Endothelial cell of umbilical vein (primary cell): ENCODE measurements around the gene RHBDD3. TPM values are rescaled to one million over a fixed set of nuclear protein-coding genes. Genes with fewer than 3 reads are reported as not detected.

Experiments
- BruUV-seq: library from RNA; stranded (reverse); fragments of 400-500 nt; replicated peaks from 2 replicates; lab custom pipeline; 2021; lab: Mats Ljungman, UMichigan
- CTCF ChIA-PET: fragments of 300-600, 350-600 bp; sonication (Branson Sonifier 250); formaldehyde crosslinking; loops from one replicate; lab custom pipeline; 2021; ENCODE audit warnings: antibody characterized with exemption, inconsistent platforms; lab: Charles Lee
- POLR2A ChIA-PET: fragments of 300-600, 350-600 bp; sonication (Branson Sonifier 250); formaldehyde crosslinking; loops from one replicate; lab custom pipeline; 2021; ENCODE audit warnings: antibody characterized with exemption, inconsistent platforms; lab: Charles Lee
- DNase-seq: peaks from one replicate; pipeline ENCODE4 v3.0.0-alpha.2; 2011; ENCODE audit warnings: low read depth, low spot score
- FAIRE-seq: peaks from 2 replicates; lab custom pipeline; 2011; peaks lifted over from hg19 to GRCh38; lab: Jason Lieb, UNC
- H2AFZ ChIP-seq: 2 replicates; pipeline ENCODE4 v1.6.0; 2012; ENCODE audit warnings: low read depth, low read length, control low read depth, inconsistent platforms
- H3K27ac ChIP-seq: 2 replicates; pipeline ENCODE4 v1.5.1; 2011; ENCODE audit warnings: low read depth, mild to moderate bottlenecking, control low read depth, low read length, moderate library complexity; ENCODE audit not compliant: insufficient read depth
- H3K27me3 ChIP-seq, 2 experiments: 2 replicates each; pipeline versions ENCODE4 v1.6.0 to v1.6.1; 2011; ENCODE audit warnings: low read length in 2 of 2, mixed read lengths in 1 of 2; ENCODE audit not compliant: control insufficient read depth in 2 of 2, insufficient read depth in 2 of 2
- H3K36me3 ChIP-seq, 2 experiments: 2 replicates in 1 of 2; 3 replicates in 1 of 2; pipeline ENCODE4 v1.5.1; 2011; ENCODE audit warnings: low read length in 2 of 2, mild to moderate bottlenecking in 1 of 2, moderate library complexity in 1 of 2; ENCODE audit not compliant: control insufficient read depth in 2 of 2, insufficient read depth in 2 of 2; ENCODE audit errors: extremely low read depth in 1 of 2
- H3K4me1 ChIP-seq: 3 replicates; pipeline ENCODE4 v1.5.1; 2011; ENCODE audit warnings: mild to moderate bottlenecking, low read length; ENCODE audit not compliant: control insufficient read depth, insufficient read depth; ENCODE audit errors: extremely low read depth
- H3K4me2 ChIP-seq: 2 replicates; pipeline ENCODE4 v1.6.1; 2011; ENCODE audit warnings: low read length, control low read depth, mixed read lengths; ENCODE audit not compliant: insufficient read depth
- H3K4me3 ChIP-seq, 3 experiments: fragments of 200-600 bp in 1 of 3; sonication (generic), shearing (Covaris generic) in 1 of 3; replicated peaks in 1 of 3; 2 replicates each; pipeline ENCODE4 v1.5.1; 2011 to 2016; ENCODE audit warnings: control low read depth in 3 of 3, low read length in 3 of 3, mild to moderate bottlenecking in 2 of 3, inconsistent platforms in 1 of 3, low read depth in 1 of 3, moderate library complexity in 1 of 3; ENCODE audit not compliant: insufficient read depth in 1 of 3
- H3K79me2 ChIP-seq: 2 replicates; pipeline ENCODE4 v1.6.0; 2012; ENCODE audit warnings: low read length, inconsistent platforms; ENCODE audit not compliant: control insufficient read depth, insufficient read depth
- H3K9ac ChIP-seq: replicated peaks from 2 replicates; pipeline ENCODE3; 2011; ENCODE audit warnings: low read length, control low read depth; ENCODE audit not compliant: insufficient read depth; ENCODE audit errors: extremely low read depth
- H3K9me1 ChIP-seq: replicated peaks from 3 replicates; pipeline ENCODE4 v1.6.0; 2011; ENCODE audit warnings: mild to moderate bottlenecking, low read length; ENCODE audit not compliant: control insufficient read depth, insufficient read depth; ENCODE audit errors: extremely low read depth
- H3K9me3 ChIP-seq: replicated peaks from 2 replicates; pipeline ENCODE4 v1.5.1; 2012; ENCODE audit warnings: low read length, inconsistent platforms; ENCODE audit not compliant: control insufficient read depth, insufficient read depth
- H4K20me1 ChIP-seq: replicated peaks from 2 replicates; pipeline ENCODE3; 2011; ENCODE audit warnings: mild to moderate bottlenecking, low read length; ENCODE audit not compliant: control insufficient read depth, insufficient read depth; ENCODE audit errors: extremely low read depth
- MYC ChIP-seq: IDR thresholded peaks from one replicate; pipeline ENCODE4 v1.6.1; 2011; ENCODE audit warnings: mild to moderate bottlenecking, low read depth, low read length
- dilution Hi-C: fragments of 300-500 bp; cut with MboI; formaldehyde crosslinking; loops from one replicate; pipeline ENCODE4 v1.15.0; 2019; ENCODE audit warnings: low sequenced_read_pairs; ENCODE audit not compliant: extremely low pct_ligation_motif_present
- intact Hi-C: fragments of 100-400 bp; cut with micrococcal nuclease; formaldehyde crosslinking; loops from one replicate; pipeline ENCODE4 v1.10.0; 2022
- polyA plus RNA-seq, 4 experiments: library from polyadenylated mRNA; depleted of rRNA in 3 of 4; stranded (reverse) in 3 of 4; unstranded in 1 of 4; fragments of >200 nt; gene quantifications; 2 replicates each; pipeline versions ENCODE4 v1.2.1 to v1.2.3, GENCODE V29; 2011 to 2012; ENCODE audit warnings: missing spikeins in 1 of 4
- total RNA-seq: library from RNA; stranded (reverse); gene quantifications from 2 replicates; pipeline ENCODE4 v1.2.3, GENCODE V29; 2021
- TF ChIP-seq, protein P1 (sequence below), 2 donors: IDR thresholded peaks; 1 replicate in 1 of 2; 2 replicates in 1 of 2; pipeline ENCODE4 v1.5.1; 2011; ENCODE audit warnings: low read length in 2 of 2, mild to moderate bottlenecking in 2 of 2, moderate library complexity in 2 of 2, control low read depth in 1 of 2, inconsistent platforms in 1 of 2, low read depth in 1 of 2; ENCODE audit not compliant: insufficient read depth in 1 of 2; ENCODE audit errors: extremely low read depth in 1 of 2
- TF ChIP-seq, protein P2 (sequence below): IDR thresholded peaks from 2 replicates; pipeline ENCODE4 v1.6.1; 2011; ENCODE audit not compliant: insufficient read depth, insufficient read length

The RHBDD3 gene
- total and polyA plus RNA-seq, 2 donors (not counting 3 experiments of a cell fraction or from before 2014, with no cell fraction given) = 31.3 to 37.2 TPM

DNA sequence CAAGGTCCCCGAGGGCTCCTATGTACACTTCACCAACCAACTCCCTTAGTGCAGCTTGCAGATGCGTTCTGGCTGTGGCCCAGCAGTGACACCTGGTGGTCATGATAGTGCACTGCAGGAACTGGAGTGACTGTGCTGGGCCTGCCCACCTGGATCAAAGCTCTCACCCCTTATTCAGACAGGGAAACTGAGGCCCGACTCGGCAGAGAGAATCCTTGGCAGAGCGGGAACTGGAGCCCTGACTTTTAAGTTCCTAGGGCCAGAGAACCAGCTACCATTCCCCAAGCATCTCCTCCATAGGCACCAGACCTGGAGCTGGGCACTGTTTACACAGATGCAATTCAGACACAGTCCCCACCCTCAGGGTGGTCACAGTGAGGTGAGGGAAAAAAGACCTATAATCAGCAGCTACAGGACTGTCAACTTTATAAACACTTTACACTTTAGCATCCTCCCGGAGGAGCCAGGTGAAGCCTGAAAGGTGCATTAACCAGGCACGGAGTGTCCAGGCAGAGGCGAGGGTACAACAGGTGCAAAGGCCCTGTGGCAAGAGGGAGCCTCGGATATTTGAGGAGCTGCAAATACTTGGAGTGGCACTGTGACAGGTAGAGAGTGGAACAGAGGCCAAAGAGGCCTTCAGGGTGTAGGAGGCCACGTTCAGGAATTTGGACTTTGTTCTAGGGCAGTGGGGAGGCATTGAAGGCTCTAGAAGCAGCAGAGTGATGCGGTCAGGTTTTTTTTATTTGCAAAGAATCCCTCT, 22.0 kb downstream of the RHBDD3 start:
- intact Hi-C loops = loop anchor here (1.0 to 2.0 kb wide), 5 partner anchors 39 to 391 kb away; no protein-coding TSS in a partner anchor
- CTCF ChIA-PET = interaction anchor here (0.6 to 5.8 kb wide), 47 partner anchors 9 to 1194 kb away, joined by 3 to 65 read pairs (median 5); partner anchors contain the start of genes EMID1, EWSR1 and RHBDD3
- H3K9me3 ChIP-seq = no peaks in the 10 kb centered on the region
- H3K4me1 ChIP-seq = no peaks in the 10 kb centered on the region
- no peak overlapping the region for H3K9ac ChIP-seq
- H3K4me3 ChIP-seq = no peak overlapping the region
- H2AFZ ChIP-seq = no peak overlapping the region
- dilution Hi-C loops = no loop called here
- H3K27ac ChIP-seq = no peak overlapping the region
- no peaks in the 10 kb centered on the region for H3K36me3 ChIP-seq
- H3K9me1 ChIP-seq = no peaks in the 10 kb centered on the region
- TF ChIP-seq, protein P1, sequence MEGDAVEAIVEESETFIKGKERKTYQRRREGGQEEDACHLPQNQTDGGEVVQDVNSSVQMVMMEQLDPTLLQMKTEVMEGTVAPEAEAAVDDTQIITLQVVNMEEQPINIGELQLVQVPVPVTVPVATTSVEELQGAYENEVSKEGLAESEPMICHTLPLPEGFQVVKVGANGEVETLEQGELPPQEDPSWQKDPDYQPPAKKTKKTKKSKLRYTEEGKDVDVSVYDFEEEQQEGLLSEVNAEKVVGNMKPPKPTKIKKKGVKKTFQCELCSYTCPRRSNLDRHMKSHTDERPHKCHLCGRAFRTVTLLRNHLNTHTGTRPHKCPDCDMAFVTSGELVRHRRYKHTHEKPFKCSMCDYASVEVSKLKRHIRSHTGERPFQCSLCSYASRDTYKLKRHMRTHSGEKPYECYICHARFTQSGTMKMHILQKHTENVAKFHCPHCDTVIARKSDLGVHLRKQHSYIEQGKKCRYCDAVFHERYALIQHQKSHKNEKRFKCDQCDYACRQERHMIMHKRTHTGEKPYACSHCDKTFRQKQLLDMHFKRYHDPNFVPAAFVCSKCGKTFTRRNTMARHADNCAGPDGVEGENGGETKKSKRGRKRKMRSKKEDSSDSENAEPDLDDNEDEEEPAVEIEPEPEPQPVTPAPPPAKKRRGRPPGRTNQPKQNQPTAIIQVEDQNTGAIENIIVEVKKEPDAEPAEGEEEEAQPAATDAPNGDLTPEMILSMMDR (IDR thresholded peaks at IDR 0.05; ENCODE audit: extremely low read depth in 1 of 2, insufficient read depth in 1 of 2, low read depth in 1 of 2, low read length in 2 of 2) = peak; percentile 91 to 97
- TF ChIP-seq, protein P2, sequence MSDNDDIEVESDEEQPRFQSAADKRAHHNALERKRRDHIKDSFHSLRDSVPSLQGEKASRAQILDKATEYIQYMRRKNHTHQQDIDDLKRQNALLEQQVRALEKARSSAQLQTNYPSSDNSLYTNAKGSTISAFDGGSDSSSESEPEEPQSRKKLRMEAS = no peak
- no peak for TF ChIP-seq MYC
- POLR2A ChIA-PET = no interaction called here
- H3K4me2 ChIP-seq = no peak overlapping the region
- no peaks in the 10 kb centered on the region for H4K20me1 ChIP-seq
- H3K27me3 ChIP-seq = peaks cover 3 to 5% of the 10 kb centered on the region in 2 experiments
- no TSS peak for BruUV-seq
- H3K79me2 ChIP-seq = no peaks in the 10 kb centered on the region
- peak; percentile 58 for DNase-seq
- peak; percentile 97 for FAIRE-seq
